Erythroblast (primary cell): Measurements from ENCODE around the gene ST6GAL1.

Source experiments
- GATA1 ChIP-seq: IDR thresholded peaks from 2 replicates; pipeline ENCODE4 v1.6.1; 2011; ENCODE audit warnings: low read depth, mild to moderate bottlenecking, control low read depth, low read length, moderate library complexity
- POLR2A ChIP-seq: IDR thresholded peaks from 2 replicates; pipeline ENCODE4 v1.6.1; 2011; ENCODE audit warnings: mild to moderate bottlenecking, low read length

DNA sequence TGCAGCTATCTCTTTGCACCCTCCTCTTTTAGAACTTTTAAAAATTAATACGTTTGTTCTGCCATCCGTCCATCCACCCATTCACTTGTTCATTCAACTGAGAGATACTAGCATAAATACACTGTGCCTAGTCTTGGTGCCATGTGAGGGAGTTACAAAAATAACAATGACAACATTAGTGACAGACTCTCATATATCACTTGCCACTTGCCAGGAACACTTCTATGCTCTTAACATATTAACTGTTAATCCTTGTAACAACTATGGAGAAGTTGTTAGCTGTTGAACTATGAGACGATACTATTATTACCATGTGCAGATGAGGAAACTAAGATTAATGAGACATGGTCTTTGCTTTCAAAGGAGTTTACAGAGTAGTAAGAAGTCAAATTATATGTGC, 175.4 kb downstream of the ST6GAL1 start:
- no peak for TF ChIP-seq POLR2A
- no peak for TF ChIP-seq GATA1
